GM12892 (cell line): ENCODE measurements around the gene UBTD1.

Source experiments
- POLR2A ChIP-seq: IDR thresholded peaks from 2 replicates; pipeline ENCODE4 v1.6.1; 2011; ENCODE audit warnings: low read depth, low read length, control low read depth
- POLR2AphosphoS5 ChIP-seq: IDR thresholded peaks from 2 replicates; pipeline ENCODE4 v1.6.1; 2011; ENCODE audit warnings: low read depth, low read length, control low read depth
- TAF1 ChIP-seq: IDR thresholded peaks from 2 replicates; pipeline ENCODE4 v1.6.1; 2011; ENCODE audit warnings: low read depth, mild to moderate bottlenecking, control low read depth, low read length, borderline replicate concordance

- TF ChIP-seq TAF1 (no peak), POLR2AphosphoS5 (no peak), POLR2A (no peak)
Observed at GRCh38 chr10:97514344-97514743, 15.6 kb downstream of the UBTD1 start.
